Body of pancreas (tissue), 4 donors: Measurements from ENCODE around the gene LRRC1. TPM values are rescaled to one million over a fixed set of nuclear protein-coding genes. Genes with fewer than 3 reads are reported as not detected.
A peak's percentile ranks its signal among the peaks of the same experiment; 100 is the strongest.

Experiments used
- ATAC-seq: fragments of 150-250 bp; one replicate; pipeline ENCODE4 v1.9.1; 2016
- DNase-seq, 4 donors: peaks; one replicate each; pipeline ENCODE4 v3.0.0-alpha.2; 2019
- H3K27ac ChIP-seq, 4 donors: fragments of 200-600 bp; sonication (generic); 1 replicate in 3 of 4; 2 replicates in 1 of 4; pipeline versions ENCODE4 v1.5.1 to v1.6.1; 2016 to 2019; ENCODE audit warnings: mild to moderate bottlenecking in 1 of 4, mixed read lengths in 1 of 4, moderate library complexity in 1 of 4
- H3K27me3 ChIP-seq, 2 donors: fragments of 200-600 bp; sonication (generic); one replicate each; pipeline ENCODE4 v1.6.0; 2016; ENCODE audit warnings: mild to moderate bottlenecking in 1 of 2
- H3K36me3 ChIP-seq, 2 donors: fragments of 200-600 bp; sonication (generic); replicated peaks in 1 of 2; 2 replicates each; pipeline ENCODE4 v1.5.1; 2016; ENCODE audit warnings: low read depth in 2 of 2; ENCODE audit not compliant: insufficient read depth in 1 of 2
- H3K4me1 ChIP-seq: fragments of 200-600 bp; sonication (generic); one replicate; pipeline ENCODE4 v1.6.0; 2016
- H3K4me3 ChIP-seq, 2 donors: fragments of 200-600 bp; sonication (generic); 1 replicate in 1 of 2; 2 replicates in 1 of 2; pipeline ENCODE4 v1.5.1; 2016 to 2019
- H3K9me3 ChIP-seq, 3 donors: fragments of 200-600 bp; sonication (generic); 1 replicate in 2 of 3; 2 replicates in 1 of 3; pipeline ENCODE4 v1.5.1; 2016
- CTCF ChIP-seq, 7 experiments: fragments of 450-650 bp in 4 of 7; fragments of 200-600 bp in 3 of 7; sonication (generic) in 3 of 7; IDR thresholded peaks; one replicate each; pipeline ENCODE4 v1.5.1; 2016 to 2019; ENCODE audit warnings: antibody characterized with exemption in 7 of 7
- POLR2A ChIP-seq, 3 donors: fragments of 450-650 bp; IDR thresholded peaks; one replicate each; pipeline ENCODE4 v1.6.1; 2016; ENCODE audit warnings: antibody characterized with exemption in 3 of 3, mild to moderate bottlenecking in 2 of 3
- WGBS, 2 donors: methylation state at CpG; one replicate each; pipeline ENCODE4 v1.1.5; 2017; 5-methylcytosine and 5-hydroxymethylcytosine counted together
- intact Hi-C: fragments of 100-400 bp; cut with DNase I; formaldehyde crosslinking; loops from one replicate; pipeline ENCODE4 v1.15.1; 2023
- total RNA-seq, 2 donors: library from RNA; depleted of rRNA; stranded (reverse); fragments of >200 nt; gene quantifications; one replicate each; pipeline ENCODE4 v1.1.0, GENCODE V29; 2016

Gene LRRC1
- total RNA-seq: 10 to 100 TPM; 13.2 to 17.1 TPM

GRCh38 chr6:53794720-53795339 lies at the start of gene LRRC1:
Gene LRRC1 (plus strand): TSS chr6:53795005. CDS start chr6:53795257, 252 bp downstream.
- peak; percentile 92 to 96 (median 92) for DNase-seq
- peak within 1 kb of the TSS; percentile 78 to 94 for H3K4me3 ChIP-seq
- WGBS, 2 donors: 0% methylated on average over 12 to 73 of the region's 75 CpGs
- H3K9me3 ChIP-seq: no peaks in the 10 kb centered on the region
- peak; percentile 82 for ATAC-seq
- peaks cover 29% of the 10 kb centered on the region for H3K4me1 ChIP-seq
- TF ChIP-seq POLR2A (IDR thresholded peaks at IDR 0.05) (peak; percentile 66 to 88 (median 88)), CTCF (IDR thresholded peaks at IDR 0.05) (no peak)
- no peaks in the 10 kb centered on the region for H3K27me3 ChIP-seq
- no peaks in the 10 kb centered on the region for H3K36me3 ChIP-seq
- intact Hi-C loops: no loop called here
- H3K27ac ChIP-seq: peak within 1 kb of the TSS; percentile 73 to 91 (median 80)

GRCh38 chr6:53746442-53747103 lies 48.2 kb upstream of the LRRC1 start:
- intact Hi-C loops: no loop called here
- Histone ChIP-seq H3K36me3 (no peaks in the 10 kb centered on the region), H3K9me3 (no peaks in the 10 kb centered on the region), H3K4me3 (no peak overlapping the region), H3K27me3 (no peaks in the 10 kb centered on the region), H3K4me1 (no peaks in the 10 kb centered on the region), H3K27ac (no peak overlapping the region)
- WGBS, 2 donors: 34 to 35% methylated on average over 3 of the region's 3 CpGs
- ATAC-seq: no peak
- TF ChIP-seq CTCF (IDR thresholded peaks at IDR 0.05): no peak
- TF ChIP-seq POLR2A (IDR thresholded peaks at IDR 0.05): no peak
- DNase-seq: no peak

- DNase-seq: no peak
- intact Hi-C loops: no loop called here
- no peak for TF ChIP-seq POLR2A (IDR thresholded peaks at IDR 0.05)
- no peak for TF ChIP-seq CTCF (IDR thresholded peaks at IDR 0.05)
- no peaks in the 10 kb centered on the region for H3K27me3 ChIP-seq
- no peaks in the 10 kb centered on the region for H3K9me3 ChIP-seq
- no peak overlapping the region for H3K4me3 ChIP-seq
- WGBS, 2 donors: 79 to 86% methylated on average over 2 of the region's 2 CpGs
- H3K27ac ChIP-seq: no peak overlapping the region
- no peaks in the 10 kb centered on the region for H3K36me3 ChIP-seq
- H3K4me1 ChIP-seq: no peaks in the 10 kb centered on the region
- no peak for ATAC-seq
Observed at GRCh38 chr6:53750052-53750650, 44.7 kb upstream of the LRRC1 start.

GRCh38 chr6:53751417-53751816 lies 43.4 kb upstream of the LRRC1 start:
- Histone ChIP-seq H3K27me3 (no peaks in the 10 kb centered on the region), H3K9me3 (no peaks in the 10 kb centered on the region), H3K27ac (no peak overlapping the region), H3K4me3 (no peak overlapping the region), H3K36me3 (no peaks in the 10 kb centered on the region), H3K4me1 (no peaks in the 10 kb centered on the region)
- no peak for DNase-seq
- no peak for ATAC-seq
- intact Hi-C loops: no loop called here
- WGBS, 2 donors: 0 to 36% methylated on average over 1 of the region's 1 CpG
- no peak for TF ChIP-seq CTCF (IDR thresholded peaks at IDR 0.05)
- TF ChIP-seq POLR2A (IDR thresholded peaks at IDR 0.05): no peak
